GM18517 (cell line): ENCODE measurements around the gene HPCAL4.

ENCODE experiments used
- ATAC-seq: cut with Tn5 transposase; IDR thresholded peaks from one replicate; pipeline ENCODE4 v1.9.1; 2021; ENCODE audit warnings: mild to moderate bottlenecking, moderate library complexity; ENCODE audit not compliant: unreplicated experiment

HPCAL4 gene

GRCh38 chr1:39678889-39679288, 12.3 kb downstream of the HPCAL4 start:
- ATAC-seq = no peak

GRCh38 chr1:39677645-39678044, 13.6 kb downstream of the HPCAL4 start:
- ATAC-seq = no peak

- ATAC-seq = no peak
Observed at GRCh38 chr1:39676948-39677548, 14.2 kb downstream of the HPCAL4 start.

GRCh38 chr1:39675220-39675619, 16.0 kb downstream of the HPCAL4 start:
- no peak for ATAC-seq

GRCh38 chr1:39673215-39673614, 18.0 kb downstream of the HPCAL4 start:
- ATAC-seq = no peak

- ATAC-seq = no peak
Observed at GRCh38 chr1:39672551-39672947, 18.7 kb downstream of the HPCAL4 start.

GRCh38 chr1:39671793-39672550, 19.3 kb downstream of the HPCAL4 start, which contains the start of gene NT5C1A:
Gene NT5C1A (minus strand): TSS chr1:39672107. CDS start chr1:39672038, 69 bp downstream.
- ATAC-seq = no peak

- no peak for ATAC-seq
Observed at GRCh38 chr1:39671433-39671792, 19.8 kb downstream of the HPCAL4 start.

- no peak for ATAC-seq
Observed at GRCh38 chr1:39670689-39671088, 20.5 kb downstream of the HPCAL4 start.

- no peak for ATAC-seq
Observed at GRCh38 chr1:39668894-39669293, 22.3 kb downstream of the HPCAL4 start.

- ATAC-seq = no peak
Observed at GRCh38 chr1:39668111-39668510, 23.1 kb downstream of the HPCAL4 start.

GRCh38 chr1:39666772-39667171, 24.5 kb downstream of the HPCAL4 start:
- peak; percentile 94 for ATAC-seq

- ATAC-seq = no peak
Observed at GRCh38 chr1:39663559-39663958, 27.7 kb downstream of the HPCAL4 start.

GRCh38 chr1:39662861-39663260, 28.4 kb downstream of the HPCAL4 start:
- ATAC-seq = no peak

- no peak for ATAC-seq
Observed at GRCh38 chr1:39659538-39659937, 31.7 kb downstream of the HPCAL4 start.

GRCh38 chr1:39659110-39659509, 32.1 kb downstream of the HPCAL4 start:
- no peak for ATAC-seq

- no peak for ATAC-seq
Observed at GRCh38 chr1:39657923-39658485, 33.2 kb downstream of the HPCAL4 start.

- ATAC-seq = no peak
Observed at GRCh38 chr1:39657402-39657801, 33.8 kb downstream of the HPCAL4 start.

GRCh38 chr1:39656391-39656790, 34.8 kb downstream of the HPCAL4 start:
- no peak for ATAC-seq

GRCh38 chr1:39655578-39656268, 35.5 kb downstream of the HPCAL4 start:
- no peak for ATAC-seq

- ATAC-seq = no peak
Observed at GRCh38 chr1:39654291-39654690, 36.9 kb downstream of the HPCAL4 start.
